ENCODE data around the gene AIPL1.

- TF ChIP-seq CTCF (IDR thresholded peaks at IDR 0.05; ENCODE audit: insufficient read depth, low read length, poor library complexity, severe bottlenecking) (no peak), EZH2phosphoT487 (conservative IDR thresholded peaks at IDR 0.05; ENCODE audit: low read length) (no peak)
Observed at GRCh38 chr17:6428207-6428965, 6.5 kb downstream of the AIPL1 start.
